HG03139 (cell line): ENCODE measurements around the gene PRRC2B.
"Not testable (repeated sequence)": the region's sequence is repeated elsewhere in the genome, so short reads cannot be mapped to it uniquely, and the experiment has no call there.

ENCODE experiments used
- ATAC-seq: cut with Tn5 transposase; IDR thresholded peaks from one replicate; pipeline ENCODE4 v1.9.1; 2021; ENCODE audit not compliant: unreplicated experiment

The PRRC2B gene

DNA sequence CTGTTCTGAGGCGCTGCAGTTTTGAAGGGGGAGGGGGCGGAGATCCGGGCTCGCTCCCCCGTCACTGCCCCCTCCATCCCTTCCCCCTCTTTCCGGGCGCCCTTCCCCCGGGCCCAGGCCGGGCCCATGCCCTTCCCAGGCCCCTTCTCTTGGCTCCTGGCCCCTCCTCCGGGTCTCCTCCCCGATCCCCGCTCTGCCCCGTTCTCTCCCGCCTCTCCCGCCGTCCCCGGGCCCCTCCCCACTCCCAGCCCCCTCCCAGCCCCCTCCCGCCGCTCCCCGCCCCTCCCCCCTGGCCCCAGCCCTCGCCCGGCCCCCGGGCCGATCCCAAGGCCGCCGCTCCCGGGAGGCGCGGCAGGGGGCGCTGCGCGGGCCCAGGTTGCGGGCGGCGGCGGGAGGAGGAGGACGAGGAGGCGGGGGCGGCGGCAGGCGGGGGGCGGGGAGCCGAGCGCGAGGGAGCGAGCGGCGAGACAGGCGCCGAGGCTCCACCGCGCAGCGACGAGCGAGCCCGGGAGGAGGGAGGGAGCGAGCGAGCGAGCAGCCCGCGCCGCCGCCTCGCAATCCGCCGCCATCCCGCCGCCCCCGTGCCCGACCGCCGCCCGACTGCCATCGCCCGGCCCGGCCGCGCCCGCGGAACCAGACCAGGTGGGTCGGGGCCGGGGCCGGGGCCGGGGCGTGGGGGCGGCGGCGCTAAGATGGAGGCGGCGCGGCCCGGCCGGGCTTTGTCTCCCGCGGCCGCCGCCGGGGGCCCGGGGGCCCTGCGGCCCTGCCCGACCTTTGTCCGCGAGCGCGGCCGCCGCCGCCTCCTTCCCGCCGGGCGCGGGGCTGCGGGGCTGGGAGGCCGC is at the start of gene PRRC2B:
TSS of gene PRRC2B (plus strand) at position 465 of the 842 bp plus-strand sequence. CDS start 36,059 bp downstream, outside the sequence.
- peak; percentile 42 for ATAC-seq

DNA sequence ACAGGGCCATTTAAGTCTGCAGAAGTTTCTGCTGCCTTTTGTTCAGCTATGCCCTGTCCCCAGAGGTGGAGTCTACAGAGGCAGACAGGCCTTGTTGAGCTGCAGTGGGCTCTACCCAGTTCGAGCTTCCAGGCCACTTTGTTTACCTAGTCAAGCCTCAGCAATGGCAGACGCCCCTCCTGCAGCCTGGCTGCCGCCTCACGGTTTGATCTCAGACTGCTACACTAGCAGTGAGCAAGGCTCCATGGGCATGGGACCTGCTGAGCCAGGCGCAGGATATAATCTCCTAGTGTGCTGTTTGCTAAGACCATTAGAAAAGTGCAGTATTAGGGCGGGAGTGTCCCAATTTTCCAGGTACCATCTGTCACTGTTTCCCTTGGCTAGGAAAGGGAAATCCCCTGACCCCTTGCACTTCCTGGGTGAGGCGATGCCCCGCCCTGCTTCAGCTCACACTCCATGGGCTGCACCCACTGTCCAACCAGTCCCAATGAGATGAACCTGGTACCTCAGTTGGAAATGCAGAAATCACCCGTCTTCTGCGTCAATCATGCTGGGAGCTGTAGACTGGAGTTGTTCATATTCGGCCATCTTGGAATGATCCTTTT is 48.9 kb upstream of the PRRC2B start:
- ATAC-seq = not testable (repeated sequence)

DNA sequence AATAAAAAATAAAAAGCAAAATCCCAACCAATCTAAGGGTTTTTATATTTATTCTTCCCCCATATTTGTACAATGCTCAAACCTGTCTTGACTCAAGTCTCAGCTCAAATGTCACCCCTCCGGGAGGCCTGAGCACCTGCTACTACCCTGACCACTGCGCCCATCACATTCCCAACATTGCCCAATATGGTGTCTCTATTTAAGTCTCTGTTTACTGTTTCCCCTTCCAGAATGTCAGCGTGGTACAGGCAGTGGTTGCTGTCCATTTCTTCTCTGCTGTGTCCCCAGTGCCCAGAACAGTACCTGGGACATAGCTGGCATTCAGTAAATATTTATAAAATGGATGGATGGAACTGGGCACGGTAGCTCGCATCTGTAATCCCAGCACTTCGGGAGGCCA is 47.3 kb upstream of the PRRC2B start:
- no peak for ATAC-seq

DNA sequence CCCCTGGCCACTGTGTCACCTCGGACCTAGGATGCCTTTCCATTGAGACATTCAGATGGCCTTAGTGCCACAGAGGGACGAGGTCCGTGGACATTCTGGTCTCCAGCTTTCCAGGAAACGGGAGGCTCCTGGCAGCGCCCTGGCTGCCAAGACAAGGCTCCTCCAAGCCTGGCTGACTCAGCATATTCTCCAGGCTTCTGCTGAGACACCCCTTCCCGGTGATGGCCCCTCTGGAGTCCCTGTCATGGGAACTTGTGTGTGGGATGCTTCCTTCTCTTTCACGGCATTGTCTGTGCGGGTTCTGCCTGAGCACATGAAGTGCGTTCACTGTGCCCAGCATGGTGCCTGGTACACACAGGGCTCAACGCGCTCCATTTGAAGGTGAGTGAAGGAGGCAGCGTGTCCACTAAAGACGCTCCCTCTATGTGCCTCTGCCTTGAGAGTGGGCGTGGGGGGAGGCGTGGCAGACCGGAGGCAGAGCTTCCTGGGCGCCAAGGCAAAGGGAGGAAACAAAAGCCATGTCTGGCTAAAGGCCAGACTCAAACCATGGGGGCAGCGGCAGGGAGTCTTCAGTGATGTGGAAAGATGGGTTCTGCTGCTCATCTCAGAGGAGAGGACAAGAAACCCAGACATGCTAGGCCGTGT is 46.4 kb upstream of the PRRC2B start:
- ATAC-seq = no peak

DNA sequence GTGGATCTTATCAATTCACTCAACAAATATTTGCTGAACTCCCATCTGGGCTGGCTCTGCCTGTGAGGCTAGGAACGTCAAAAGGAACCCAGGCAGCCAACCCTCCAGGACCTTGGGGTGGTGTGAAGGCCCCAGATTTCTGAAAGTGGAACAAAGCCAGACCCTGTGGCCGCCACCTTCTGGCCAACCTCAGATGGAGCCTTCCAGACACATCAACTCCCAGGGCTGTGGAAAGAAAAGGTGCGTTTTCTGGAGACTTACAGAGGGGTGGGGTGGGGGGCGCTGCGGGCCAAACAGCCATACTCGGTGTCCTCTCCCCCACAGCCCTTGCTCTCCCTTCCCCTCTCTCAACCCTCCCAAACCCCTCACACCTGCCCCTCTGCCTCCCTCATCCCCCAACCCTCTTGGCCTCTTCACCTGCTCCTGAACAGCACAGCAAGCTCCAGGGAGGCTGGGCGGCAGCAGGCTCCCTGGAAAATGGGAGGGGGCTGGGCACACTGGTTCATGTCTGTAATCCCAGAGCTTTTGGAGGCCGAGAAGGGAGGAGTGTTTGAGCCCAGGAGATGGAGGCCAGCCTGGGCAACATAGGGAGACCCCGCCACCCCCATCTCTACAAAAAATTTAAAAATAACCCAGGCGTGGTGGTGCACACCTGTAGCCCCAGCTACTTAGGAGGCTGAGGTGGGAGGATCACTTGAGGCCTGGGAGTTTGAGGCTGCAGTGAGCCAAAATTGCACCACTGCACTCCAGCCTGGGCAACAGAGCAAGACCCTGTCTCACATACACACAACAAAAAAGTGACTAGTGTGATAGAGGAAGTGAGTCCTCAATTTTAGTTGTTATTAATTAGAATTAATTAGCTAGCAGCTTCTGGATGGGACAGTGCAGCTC is 45.0 kb upstream of the PRRC2B start:
- no peak for ATAC-seq

DNA sequence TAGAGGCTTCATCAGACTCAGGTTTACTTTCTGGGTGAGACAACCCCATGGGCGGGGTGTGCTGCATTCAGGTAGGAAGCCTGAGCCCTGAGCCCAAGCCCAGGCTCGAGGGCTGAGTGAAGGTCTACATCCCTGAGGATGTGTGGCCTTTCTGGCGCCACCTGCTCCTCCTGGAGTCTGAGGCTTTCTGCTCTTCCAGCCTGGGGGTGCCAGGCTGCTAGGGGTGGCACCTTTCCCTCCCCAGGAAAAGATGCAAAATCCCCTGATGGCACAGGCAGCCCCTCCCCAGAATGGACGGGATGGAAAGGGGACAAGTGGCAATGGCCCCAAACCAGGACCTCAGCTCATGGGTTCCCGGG is 44.4 kb upstream of the PRRC2B start:
- no peak for ATAC-seq

DNA sequence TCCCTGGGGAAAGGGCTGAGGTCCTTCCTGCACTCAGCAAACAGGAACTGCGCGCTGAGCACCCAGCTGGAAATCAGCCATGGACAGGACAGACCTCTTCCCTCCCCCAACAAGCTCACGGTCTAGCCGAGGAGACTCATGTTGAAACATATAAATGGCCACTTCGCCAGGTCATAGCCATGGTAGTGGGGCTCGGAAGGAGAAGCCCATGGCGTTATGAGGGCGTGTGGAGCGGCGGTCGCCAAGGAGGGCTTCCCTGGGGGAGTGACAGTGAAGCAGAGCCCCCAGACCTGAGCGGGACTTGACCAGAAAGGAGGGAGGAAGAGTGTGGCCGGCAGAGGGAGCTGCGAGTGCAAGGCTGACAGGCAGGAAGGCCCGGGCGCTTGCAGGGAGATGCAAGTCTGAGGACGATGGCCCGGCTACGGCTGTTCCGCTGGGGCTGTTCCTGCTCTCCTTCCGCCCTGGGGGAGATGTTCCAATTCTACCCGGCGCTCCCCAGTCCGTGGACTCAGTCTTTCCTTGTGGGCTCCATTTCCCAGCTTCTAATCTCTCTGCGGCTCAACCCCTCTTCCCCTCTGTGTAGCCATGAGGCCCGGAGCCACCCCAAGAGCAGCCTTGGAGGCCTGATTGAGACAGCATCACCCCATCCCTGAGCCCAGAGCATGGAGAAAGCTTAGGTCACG is 43.9 kb upstream of the PRRC2B start:
- no peak for ATAC-seq

DNA sequence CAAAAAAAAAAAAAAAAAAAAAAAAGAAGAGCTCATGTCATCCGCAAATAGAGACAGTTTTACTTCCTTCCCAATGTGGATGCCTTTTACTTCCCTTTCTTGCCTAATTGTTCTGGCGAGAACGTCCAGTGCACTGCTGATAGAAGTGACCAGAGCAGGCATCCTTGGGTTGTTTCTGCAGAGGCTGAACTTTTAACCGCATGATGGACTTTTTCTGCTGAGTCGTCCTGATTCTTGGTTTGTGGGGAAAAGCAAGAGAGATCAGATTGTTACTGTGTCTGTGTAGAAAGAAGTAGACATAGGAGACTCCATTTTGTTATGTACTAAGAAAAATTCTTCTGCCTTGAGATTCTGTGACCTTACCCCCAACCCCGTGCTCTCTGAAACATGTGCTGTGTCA is 37.4 kb upstream of the PRRC2B start:
- not testable (repeated sequence) for ATAC-seq

DNA sequence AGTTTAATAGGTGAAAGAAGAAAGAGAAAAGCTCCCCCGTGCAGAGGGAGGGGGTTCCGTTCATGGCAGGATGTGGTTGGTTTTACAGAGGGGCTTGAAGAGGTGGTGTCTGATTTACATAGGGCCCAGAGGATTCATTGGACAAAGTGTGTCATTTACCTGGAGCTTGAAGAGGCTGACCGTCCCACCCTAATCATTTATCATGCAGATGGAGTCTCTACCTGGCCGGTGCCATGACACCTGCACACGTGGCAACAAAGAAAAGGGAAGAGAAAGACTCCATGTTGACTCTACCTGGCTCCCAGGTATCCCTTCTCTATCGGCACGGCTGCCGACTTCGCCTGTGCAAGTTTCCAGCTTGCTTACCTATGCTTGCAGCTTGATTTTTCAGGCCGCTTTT is 35.3 kb upstream of the PRRC2B start:
- ATAC-seq = no peak

DNA sequence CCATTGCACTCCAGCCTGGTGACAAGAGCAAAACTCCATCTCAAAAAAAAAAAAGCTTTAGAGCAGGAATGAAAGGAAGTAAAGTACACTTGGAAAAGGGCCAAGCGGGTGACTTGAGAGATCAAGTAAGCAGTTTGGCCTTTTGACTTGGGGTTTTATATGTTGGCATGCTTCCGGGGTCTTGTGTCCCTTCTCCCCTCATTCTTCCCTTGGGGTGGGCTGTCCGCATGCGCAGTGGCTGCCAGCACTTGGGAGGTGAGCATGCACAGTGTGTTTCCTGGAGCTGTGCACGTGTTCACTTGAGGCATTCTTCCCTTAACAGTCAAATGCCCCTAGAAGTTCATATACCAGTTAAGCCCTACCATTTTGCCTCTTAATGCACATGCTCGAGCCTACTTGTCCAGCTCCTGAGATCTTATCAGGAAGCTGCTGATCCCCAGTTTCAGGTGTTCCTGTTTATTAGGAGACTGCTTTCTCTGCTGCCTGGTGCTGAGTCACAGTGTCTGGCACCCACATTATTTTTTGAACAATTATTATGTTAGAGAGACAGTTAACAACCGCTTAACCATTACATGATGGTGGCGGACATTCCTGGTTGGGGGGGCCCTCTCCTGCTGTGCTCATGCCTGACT is 32.6 kb upstream of the PRRC2B start:
- ATAC-seq = no peak

DNA sequence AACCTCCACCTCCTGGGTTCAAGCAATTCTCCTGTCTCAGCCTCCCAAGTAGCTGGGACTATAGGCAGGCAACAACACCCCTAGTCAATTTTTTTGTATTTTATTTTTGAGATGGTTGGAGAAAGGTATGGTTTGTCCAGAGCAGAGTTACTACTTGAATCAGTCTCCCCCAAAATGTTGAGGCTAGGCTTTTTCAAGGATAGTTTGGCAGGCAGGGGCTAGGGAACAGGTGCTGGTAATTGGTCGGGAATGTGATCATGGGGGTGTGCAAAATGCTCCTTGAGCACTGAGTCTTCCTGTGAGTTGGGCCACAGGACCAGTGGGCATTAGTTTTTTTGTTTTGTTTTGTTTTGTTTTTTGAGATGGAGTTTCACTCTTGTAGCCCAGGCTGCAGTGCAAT is 28.3 kb upstream of the PRRC2B start:
- ATAC-seq = no peak

DNA sequence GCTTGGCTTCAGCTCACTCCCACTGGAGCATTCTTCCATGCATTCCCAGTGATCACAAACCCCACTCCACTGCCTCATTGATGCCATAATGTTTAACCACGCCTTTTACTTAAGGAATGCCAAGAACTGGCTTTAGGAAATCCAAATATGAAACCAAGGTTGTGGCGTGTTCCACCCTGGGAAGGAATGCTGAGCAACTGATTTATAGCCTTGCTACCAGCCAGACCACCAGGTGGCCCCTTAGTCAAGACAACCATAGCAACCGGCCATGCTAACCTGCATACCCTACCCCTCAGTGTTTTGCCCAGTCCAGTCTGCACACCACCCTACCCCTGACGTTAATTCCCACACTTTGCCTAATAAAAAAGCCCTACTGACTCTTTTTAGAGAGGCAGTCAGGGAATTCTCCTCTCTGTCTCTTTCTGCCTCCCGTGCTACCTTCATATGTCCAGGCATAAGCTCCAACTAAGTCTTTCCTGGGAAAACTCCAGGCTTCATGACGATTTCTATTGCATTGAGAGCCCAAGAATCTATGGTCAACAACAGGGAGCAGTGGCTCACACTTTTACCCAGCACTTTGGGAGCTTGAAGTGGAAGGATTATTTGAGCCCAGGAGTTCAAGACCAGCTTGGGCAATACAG is 27.0 kb upstream of the PRRC2B start:
- no peak for ATAC-seq

DNA sequence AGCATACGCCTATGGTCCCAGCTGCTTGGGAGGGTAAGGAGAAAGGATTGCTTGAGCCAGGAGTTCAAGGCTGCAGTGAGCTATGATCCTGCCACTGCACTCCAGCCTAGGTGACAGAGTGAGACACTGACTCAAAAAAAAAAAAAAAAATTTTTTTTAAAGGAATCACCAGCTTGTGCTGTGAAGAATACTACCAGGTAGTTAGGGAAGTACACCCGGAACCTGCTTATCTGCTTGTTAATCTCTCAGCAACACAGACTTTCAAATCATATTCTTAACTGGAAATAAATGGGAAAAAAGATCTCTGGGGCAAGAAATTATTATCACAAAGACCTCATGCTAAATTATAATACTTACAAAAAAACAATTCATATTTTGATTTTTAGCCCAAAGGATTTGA is 26.4 kb upstream of the PRRC2B start:
- no peak for ATAC-seq

DNA sequence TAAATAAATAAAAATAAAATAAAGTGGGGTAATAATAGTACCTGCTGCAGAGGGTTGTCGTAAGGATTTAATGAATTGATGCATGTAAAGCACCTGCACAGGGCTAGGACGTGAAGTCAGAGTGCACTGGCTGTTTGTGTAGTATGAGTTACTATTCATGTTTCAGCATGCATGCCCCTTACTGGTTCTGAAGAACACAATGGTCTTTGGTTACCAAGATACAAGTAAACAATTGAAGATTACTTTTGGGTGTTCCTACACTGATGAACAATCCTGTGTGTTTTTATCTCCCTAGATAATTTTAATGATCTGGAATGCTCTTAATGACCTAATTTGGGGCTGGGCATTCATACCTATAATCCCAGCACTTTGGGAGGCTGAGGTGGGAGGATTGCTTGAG is 23.2 kb upstream of the PRRC2B start:
- ATAC-seq = no peak

DNA sequence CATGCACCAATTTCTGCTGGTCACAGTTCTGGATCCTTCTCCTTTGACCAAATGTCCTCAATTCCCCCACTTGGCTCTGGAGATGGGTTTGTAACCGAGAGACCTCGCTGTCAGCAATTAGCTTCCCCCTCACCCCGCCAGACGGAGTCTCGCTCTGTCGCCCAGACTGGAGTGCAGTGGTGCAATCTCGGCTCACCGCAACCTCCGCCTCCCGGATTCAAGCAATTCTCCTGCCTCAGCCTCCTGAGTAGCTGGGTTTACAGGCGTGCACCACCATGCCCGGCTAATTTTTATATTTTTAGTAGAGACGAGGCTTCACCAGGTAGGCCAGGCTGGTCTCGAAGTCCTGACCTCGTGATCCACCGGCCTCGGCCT is 21.3 kb upstream of the PRRC2B start:
- not testable (repeated sequence) for ATAC-seq

DNA sequence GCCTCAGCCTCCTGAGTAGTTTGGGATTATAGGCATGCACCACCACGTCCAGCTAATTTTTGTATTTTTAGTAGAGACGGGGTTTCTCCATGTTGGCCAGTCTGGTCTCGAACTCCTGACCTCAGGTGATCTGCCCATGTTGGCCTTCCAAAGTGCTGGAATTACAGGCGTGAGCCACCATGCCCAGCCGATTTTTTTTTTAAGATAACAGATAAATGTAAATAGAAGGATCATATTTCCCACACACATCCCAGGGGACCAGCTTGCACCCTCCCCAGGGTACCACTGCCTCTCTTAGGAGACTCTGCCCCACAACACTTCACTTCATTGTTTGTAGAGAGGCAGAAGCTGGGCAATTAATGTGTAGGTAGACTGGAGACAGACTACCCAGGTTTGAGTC is 19.2 kb upstream of the PRRC2B start:
- ATAC-seq = not testable (repeated sequence)

DNA sequence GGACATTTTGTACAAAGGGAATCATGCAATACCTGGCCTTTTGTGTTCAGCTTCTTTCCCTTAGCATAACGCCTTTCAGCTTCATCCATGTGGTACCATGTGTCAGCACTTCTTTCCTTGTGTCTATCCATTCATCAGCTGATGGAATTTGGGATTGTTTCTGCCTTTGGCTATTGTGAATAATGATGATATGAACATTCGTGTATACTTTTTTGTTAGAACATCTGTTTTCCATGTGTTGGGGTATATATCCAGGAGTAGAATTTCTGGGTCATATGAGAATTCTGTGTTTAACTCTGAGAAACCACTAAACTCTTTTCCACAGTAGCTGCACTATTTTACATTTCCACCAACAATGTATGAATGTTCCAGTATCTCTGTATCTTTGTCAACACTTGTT is 14.8 kb upstream of the PRRC2B start:
- no peak for ATAC-seq

DNA sequence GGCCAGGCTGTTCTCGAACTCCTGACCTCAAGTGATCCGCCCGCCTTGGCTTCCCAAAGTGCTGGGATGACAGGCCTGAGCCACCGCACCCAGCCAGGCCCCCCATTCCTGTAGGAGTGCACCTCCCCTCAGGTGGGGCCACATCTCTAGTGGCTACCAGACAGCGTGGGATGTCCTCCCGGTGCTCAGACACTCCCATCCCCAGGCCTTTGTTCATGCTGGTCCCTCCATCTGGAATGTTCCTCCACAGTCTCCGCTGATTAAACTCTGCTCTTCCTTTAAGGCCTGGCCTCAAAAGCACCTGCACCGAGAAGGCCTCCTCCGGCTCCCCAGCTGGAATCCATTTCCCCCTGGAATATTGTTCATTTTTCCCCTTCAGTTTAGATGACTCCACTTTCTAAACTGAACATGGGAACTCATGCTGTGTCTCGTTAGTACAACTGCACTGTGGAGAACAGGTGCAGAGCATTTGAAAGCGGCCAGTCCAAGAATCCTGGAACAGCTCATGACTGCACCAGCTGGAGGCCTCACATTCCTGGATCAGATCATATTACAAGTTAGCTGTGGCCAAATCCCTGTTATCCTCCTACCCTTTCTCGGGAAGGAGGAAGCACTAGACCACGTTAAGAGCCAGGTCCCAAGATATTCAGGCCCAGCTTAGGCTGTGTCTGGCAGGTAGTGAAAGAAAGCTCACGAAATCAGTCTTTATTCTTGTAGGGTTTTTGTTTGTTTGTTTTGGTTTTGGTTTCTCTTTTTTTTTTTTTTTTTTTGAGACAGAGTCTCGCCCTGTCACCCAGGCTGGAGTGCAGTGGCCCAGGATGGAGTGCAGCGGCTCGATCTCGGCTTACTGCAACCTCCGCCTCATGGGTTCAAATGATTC is 10.8 kb upstream of the PRRC2B start:
- no peak for ATAC-seq

DNA sequence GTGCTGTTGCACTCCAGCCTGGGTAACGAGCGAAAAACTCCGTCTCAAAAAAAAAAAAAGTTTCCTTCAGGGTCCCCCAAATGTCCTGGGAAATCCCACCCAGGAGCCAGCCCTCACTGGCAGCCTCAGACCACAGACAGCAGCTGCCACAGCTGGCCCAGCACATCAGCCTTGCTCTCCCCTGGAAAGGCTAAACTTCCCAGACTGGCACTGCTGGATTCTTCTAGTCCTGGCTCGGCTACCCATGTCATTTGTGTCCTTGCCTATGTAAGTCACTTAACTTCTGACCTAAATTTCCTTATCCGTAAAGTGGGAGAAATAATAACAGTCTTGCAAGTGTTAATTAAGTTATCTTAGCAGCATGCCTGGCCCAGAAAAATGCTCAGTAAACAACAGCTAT is 8.6 kb upstream of the PRRC2B start:
- no peak for ATAC-seq
